Measurements from ENCODE around the gene PCDH9. TPM values are rescaled to one million over a fixed set of nuclear protein-coding genes. Genes with fewer than 3 reads are reported as not detected.

PCDH9 gene
- total RNA-seq, 2 donors from 2014 or later = 0.95 to 1.8 TPM

- WGBS, 2 experiments (ENCODE audit: insufficient coverage in 1 of 2, insufficient read length in 1 of 2) = 100% methylated on average over 1 of the region's 1 CpG
- TF ChIP-seq CTCF (conservative IDR thresholded peaks at IDR 0.05) = no peak
Measured at GRCh38 chr13:67133476-67133875, 96.7 kb downstream of the PCDH9 start.

GRCh38 chr13:67131393-67131792 is 98.7 kb downstream of the PCDH9 start:
- Mint-ChIP-seq H3K9me3 (no peaks in the 10 kb centered on the region), H3K4me1 (peaks cover 7% of the 10 kb centered on the region), H3K36me3 (ENCODE audit: low read depth) (no peaks in the 10 kb centered on the region), H3K4me3 (no peak overlapping the region), H3K27ac (no peak overlapping the region), H3K27me3 (ENCODE audit: insufficient read depth) (no peaks in the 10 kb centered on the region)
- no peaks in the 10 kb centered on the region for H3K27me3 ChIP-seq (ENCODE audit: control insufficient read depth, insufficient read depth, low read length, poor library complexity, severe bottlenecking)
- 79% methylated on average over 1 of the region's 1 CpG; no CpG with 5 or more reads in 1 of the 2 experiments for WGBS, 2 experiments (ENCODE audit: insufficient coverage in 1 of 2, insufficient read length in 1 of 2)
- no peak for DNase-seq
- no peak overlapping the region for H3K27ac ChIP-seq (ENCODE audit: low read depth, low read length)
- no peaks in the 10 kb centered on the region for H3K4me1 ChIP-seq (ENCODE audit: control insufficient read depth, insufficient read depth, low read length)
- H3K9me3 ChIP-seq (ENCODE audit: control insufficient read depth, low read length) = no peaks in the 10 kb centered on the region
- no peak overlapping the region for H3K4me3 ChIP-seq (ENCODE audit: low read length)
- TF ChIP-seq CTCF (conservative IDR thresholded peaks at IDR 0.05) = no peak
- no peak overlapping the region for H3K9ac ChIP-seq (ENCODE audit: extremely low read depth, low read length, poor library complexity, severe bottlenecking)
- no peaks in the 10 kb centered on the region for H3K36me3 ChIP-seq (ENCODE audit: control insufficient read depth, insufficient read depth, low read length)

More at GRCh38 chr13:67133476-67133875, 96.7 kb downstream of the PCDH9 start:
- Mint-ChIP-seq H3K4me3 (no peak overlapping the region), H3K27me3 (ENCODE audit: insufficient read depth) (no peaks in the 10 kb centered on the region), H3K9me3 (no peaks in the 10 kb centered on the region), H3K36me3 (ENCODE audit: low read depth) (no peaks in the 10 kb centered on the region), H3K27ac (no peak overlapping the region), H3K4me1 (peaks cover 2% of the 10 kb centered on the region)
- Histone ChIP-seq H3K27ac (ENCODE audit: low read depth, low read length) (no peak overlapping the region), H3K36me3 (ENCODE audit: control insufficient read depth, insufficient read depth, low read length) (no peaks in the 10 kb centered on the region), H3K4me1 (ENCODE audit: control insufficient read depth, insufficient read depth, low read length) (no peaks in the 10 kb centered on the region), H3K27me3 (ENCODE audit: control insufficient read depth, insufficient read depth, low read length, poor library complexity, severe bottlenecking) (no peaks in the 10 kb centered on the region), H3K9ac (ENCODE audit: extremely low read depth, low read length, poor library complexity, severe bottlenecking) (no peak overlapping the region), H3K4me3 (ENCODE audit: low read length) (no peak overlapping the region), H3K9me3 (ENCODE audit: control insufficient read depth, low read length) (no peaks in the 10 kb centered on the region)
- DNase-seq = no peak

GRCh38 chr13:67130444-67130843 is 99.7 kb downstream of the PCDH9 start:
- no peak for DNase-seq
- Histone ChIP-seq H3K4me3 (ENCODE audit: low read length) (no peak overlapping the region), H3K36me3 (ENCODE audit: control insufficient read depth, insufficient read depth, low read length) (no peaks in the 10 kb centered on the region), H3K9ac (ENCODE audit: extremely low read depth, low read length, poor library complexity, severe bottlenecking) (no peak overlapping the region), H3K4me1 (ENCODE audit: control insufficient read depth, insufficient read depth, low read length) (no peaks in the 10 kb centered on the region), H3K27ac (ENCODE audit: low read depth, low read length) (no peak overlapping the region), H3K9me3 (ENCODE audit: control insufficient read depth, low read length) (no peaks in the 10 kb centered on the region), H3K27me3 (ENCODE audit: control insufficient read depth, insufficient read depth, low read length, poor library complexity, severe bottlenecking) (no peaks in the 10 kb centered on the region)
- no peaks in the 10 kb centered on the region for H3K27me3 Mint-ChIP-seq (ENCODE audit: insufficient read depth)
- H3K36me3 Mint-ChIP-seq (ENCODE audit: low read depth) = no peaks in the 10 kb centered on the region
- no peak overlapping the region for H3K4me3 Mint-ChIP-seq
- H3K9me3 Mint-ChIP-seq = no peaks in the 10 kb centered on the region
- H3K4me1 Mint-ChIP-seq = peaks cover 7% of the 10 kb centered on the region
- no peak overlapping the region for H3K27ac Mint-ChIP-seq
- 83 to 87% methylated on average over 2 to 4 of the region's 5 CpGs for WGBS, 2 experiments (ENCODE audit: insufficient coverage in 1 of 2, insufficient read length in 1 of 2)
- TF ChIP-seq CTCF (conservative IDR thresholded peaks at IDR 0.05) = no peak
